Prostate gland (tissue), 2 donors: ENCODE results near the gene OBP2B.

Experiments used
- CTCF ChIP-seq, 4 experiments: fragments of 200-600 bp in 2 of 4; fragments of 450-650 bp in 2 of 4; sonication (generic) in 2 of 4; IDR thresholded peaks; 1 replicate in 3 of 4; 2 replicates in 1 of 4; pipeline ENCODE4 v1.5.1; 2016 to 2019; ENCODE audit warnings: antibody characterized with exemption in 4 of 4, mild to moderate bottlenecking in 2 of 4, moderate library complexity in 2 of 4
- POLR2AphosphoS5 ChIP-seq: sonication (generic); formaldehyde crosslinking; IDR thresholded peaks from one replicate; pipeline ENCODE4 v1.6.1; 2017; ENCODE audit warnings: antibody characterized with exemption

- TF ChIP-seq POLR2AphosphoS5 (no peak), CTCF (IDR thresholded peaks at IDR 0.05) (no peak)
Measured at GRCh38 chr9:133248726-133249295, 39.8 kb upstream of the OBP2B start.
